Calu3 (cell line): ENCODE results near the gene EDDM13. TPM values are rescaled to one million over a fixed set of nuclear protein-coding genes. Genes with fewer than 3 reads are reported as not detected.

ENCODE experiments used
- BruUV-seq: library from RNA; stranded (reverse); fragments of 400-500 nt; replicated peaks from 2 replicates; lab custom pipeline; 2021; lab: Mats Ljungman, UMichigan
- CTCF ChIA-PET: fragments of 300-600 bp; sonication (Branson Sonifier 250); formaldehyde crosslinking; loops from one replicate; lab custom pipeline; 2022; ENCODE audit warnings: antibody characterized with exemption; lab: Charles Lee
- DNase-seq: peaks from one replicate; pipeline ENCODE4 v3.0.0; 2022
- H3K27ac Mint-ChIP-seq: one replicate; pipeline ENCODE4 v1.8.0; 2022; ENCODE audit warnings: mixed read lengths; ENCODE audit not compliant: unreplicated experiment
- H3K27me3 Mint-ChIP-seq: one replicate; pipeline ENCODE4 v1.8.0; 2022; ENCODE audit warnings: mixed read lengths; ENCODE audit not compliant: unreplicated experiment
- H3K36me3 Mint-ChIP-seq: one replicate; pipeline ENCODE4 v1.8.0; 2022; ENCODE audit warnings: mild to moderate bottlenecking, moderate library complexity, mixed read lengths; ENCODE audit not compliant: insufficient read depth, unreplicated experiment
- H3K4me1 Mint-ChIP-seq: one replicate; pipeline ENCODE4 v1.8.0; 2022; ENCODE audit warnings: mild to moderate bottlenecking, low read depth, mixed read lengths; ENCODE audit not compliant: unreplicated experiment
- H3K4me3 Mint-ChIP-seq: one replicate; pipeline ENCODE4 v1.8.0; 2022; ENCODE audit warnings: mild to moderate bottlenecking, low read depth, moderate library complexity, mixed read lengths; ENCODE audit not compliant: unreplicated experiment
- H3K9me3 Mint-ChIP-seq: one replicate; pipeline ENCODE4 v1.8.0; 2022; ENCODE audit warnings: low read depth, mixed read lengths; ENCODE audit not compliant: unreplicated experiment
- intact Hi-C: fragments of 100-400 bp; cut with micrococcal nuclease; formaldehyde crosslinking; loops from one replicate; pipeline ENCODE4 v1.10.0; 2022; ENCODE audit not compliant: unreplicated experiment
- total RNA-seq: library from RNA; stranded (reverse); gene quantifications from 2 replicates; pipeline ENCODE4 v1.2.3, GENCODE V29; 2022
- TF ChIP-seq, protein P1 (sequence below): fragments of 200-600 bp; IDR thresholded peaks from one replicate; pipeline ENCODE4 v1.8.0; 2022; ENCODE audit warnings: antibody characterized with exemption; ENCODE audit not compliant: unreplicated experiment

EDDM13 gene
- total RNA-seq, 1 experiment from 2014 or later: not detected

DNA sequence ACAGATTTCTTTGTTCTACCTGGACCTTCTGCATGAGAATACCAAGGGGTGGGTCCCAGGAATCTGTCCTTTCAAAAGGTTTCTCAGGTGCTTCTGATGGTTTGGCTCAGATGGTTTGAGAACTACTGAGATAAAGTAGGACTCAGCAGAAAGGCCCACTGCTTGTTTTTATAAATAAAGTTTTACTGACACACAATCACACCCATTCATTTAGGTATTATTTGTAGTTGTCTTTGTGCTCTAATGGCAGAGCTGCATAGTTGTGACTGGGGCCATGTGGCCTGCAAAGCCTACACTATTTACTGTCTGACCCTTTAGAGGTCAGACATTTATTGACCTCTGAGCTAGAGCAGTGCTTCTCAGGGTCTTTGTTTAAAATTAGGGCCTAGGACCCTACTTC is 17.6 kb downstream of the EDDM13 start:
- Mint-ChIP-seq H3K4me3 (no peak overlapping the region), H3K9me3 (peaks cover 3% of the 10 kb centered on the region), H3K27me3 (no peaks in the 10 kb centered on the region), H3K27ac (no peak overlapping the region), H3K4me1 (no peaks in the 10 kb centered on the region), H3K36me3 (peaks cover 4% of the 10 kb centered on the region)
- intact Hi-C loops: no loop called here
- no TSS peak for BruUV-seq
- DNase-seq: no peak
- CTCF ChIA-PET: no interaction called here
- TF ChIP-seq, protein P1, sequence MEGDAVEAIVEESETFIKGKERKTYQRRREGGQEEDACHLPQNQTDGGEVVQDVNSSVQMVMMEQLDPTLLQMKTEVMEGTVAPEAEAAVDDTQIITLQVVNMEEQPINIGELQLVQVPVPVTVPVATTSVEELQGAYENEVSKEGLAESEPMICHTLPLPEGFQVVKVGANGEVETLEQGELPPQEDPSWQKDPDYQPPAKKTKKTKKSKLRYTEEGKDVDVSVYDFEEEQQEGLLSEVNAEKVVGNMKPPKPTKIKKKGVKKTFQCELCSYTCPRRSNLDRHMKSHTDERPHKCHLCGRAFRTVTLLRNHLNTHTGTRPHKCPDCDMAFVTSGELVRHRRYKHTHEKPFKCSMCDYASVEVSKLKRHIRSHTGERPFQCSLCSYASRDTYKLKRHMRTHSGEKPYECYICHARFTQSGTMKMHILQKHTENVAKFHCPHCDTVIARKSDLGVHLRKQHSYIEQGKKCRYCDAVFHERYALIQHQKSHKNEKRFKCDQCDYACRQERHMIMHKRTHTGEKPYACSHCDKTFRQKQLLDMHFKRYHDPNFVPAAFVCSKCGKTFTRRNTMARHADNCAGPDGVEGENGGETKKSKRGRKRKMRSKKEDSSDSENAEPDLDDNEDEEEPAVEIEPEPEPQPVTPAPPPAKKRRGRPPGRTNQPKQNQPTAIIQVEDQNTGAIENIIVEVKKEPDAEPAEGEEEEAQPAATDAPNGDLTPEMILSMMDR: no peak

GRCh38 chr19:56291867-56292266 is 19.3 kb downstream of the EDDM13 start:
- CTCF ChIA-PET: no interaction called here
- peaks cover 3% of the 10 kb centered on the region for H3K9me3 Mint-ChIP-seq
- no peak for DNase-seq
- no peaks in the 10 kb centered on the region for H3K27me3 Mint-ChIP-seq
- no peak overlapping the region for H3K4me3 Mint-ChIP-seq
- no peaks in the 10 kb centered on the region for H3K4me1 Mint-ChIP-seq
- TF ChIP-seq, protein P1: no peak
- peaks cover 4% of the 10 kb centered on the region for H3K36me3 Mint-ChIP-seq
- no TSS peak for BruUV-seq
- intact Hi-C loops: no loop called here
- no peak overlapping the region for H3K27ac Mint-ChIP-seq

DNA sequence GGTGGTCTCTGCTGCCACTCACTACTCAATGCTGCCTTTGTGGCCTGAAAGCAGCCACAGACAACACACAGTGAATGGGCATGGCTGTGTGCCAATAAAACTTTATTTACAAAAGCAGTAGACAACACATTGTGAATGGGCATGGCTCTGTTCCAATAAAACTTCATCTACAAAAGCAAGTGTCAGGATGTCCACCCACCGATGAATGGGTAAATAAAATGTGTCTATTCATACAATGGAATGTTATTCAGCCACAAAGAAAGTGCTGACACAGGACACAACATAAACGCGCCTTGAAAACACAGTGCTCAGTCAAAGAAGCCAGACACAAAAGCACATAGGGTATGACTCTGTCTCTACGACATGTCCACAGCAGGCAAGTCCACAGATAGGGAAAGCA is 22.0 kb downstream of the EDDM13 start:
- TF ChIP-seq, protein P1: no peak
- no TSS peak for BruUV-seq
- CTCF ChIA-PET: no interaction called here
- H3K9me3 Mint-ChIP-seq: no peaks in the 10 kb centered on the region
- H3K27me3 Mint-ChIP-seq: no peaks in the 10 kb centered on the region
- H3K4me1 Mint-ChIP-seq: no peaks in the 10 kb centered on the region
- H3K36me3 Mint-ChIP-seq: peaks cover 4% of the 10 kb centered on the region
- DNase-seq: no peak
- H3K4me3 Mint-ChIP-seq: no peak overlapping the region
- no peak overlapping the region for H3K27ac Mint-ChIP-seq
- intact Hi-C loops: no loop called here

DNA sequence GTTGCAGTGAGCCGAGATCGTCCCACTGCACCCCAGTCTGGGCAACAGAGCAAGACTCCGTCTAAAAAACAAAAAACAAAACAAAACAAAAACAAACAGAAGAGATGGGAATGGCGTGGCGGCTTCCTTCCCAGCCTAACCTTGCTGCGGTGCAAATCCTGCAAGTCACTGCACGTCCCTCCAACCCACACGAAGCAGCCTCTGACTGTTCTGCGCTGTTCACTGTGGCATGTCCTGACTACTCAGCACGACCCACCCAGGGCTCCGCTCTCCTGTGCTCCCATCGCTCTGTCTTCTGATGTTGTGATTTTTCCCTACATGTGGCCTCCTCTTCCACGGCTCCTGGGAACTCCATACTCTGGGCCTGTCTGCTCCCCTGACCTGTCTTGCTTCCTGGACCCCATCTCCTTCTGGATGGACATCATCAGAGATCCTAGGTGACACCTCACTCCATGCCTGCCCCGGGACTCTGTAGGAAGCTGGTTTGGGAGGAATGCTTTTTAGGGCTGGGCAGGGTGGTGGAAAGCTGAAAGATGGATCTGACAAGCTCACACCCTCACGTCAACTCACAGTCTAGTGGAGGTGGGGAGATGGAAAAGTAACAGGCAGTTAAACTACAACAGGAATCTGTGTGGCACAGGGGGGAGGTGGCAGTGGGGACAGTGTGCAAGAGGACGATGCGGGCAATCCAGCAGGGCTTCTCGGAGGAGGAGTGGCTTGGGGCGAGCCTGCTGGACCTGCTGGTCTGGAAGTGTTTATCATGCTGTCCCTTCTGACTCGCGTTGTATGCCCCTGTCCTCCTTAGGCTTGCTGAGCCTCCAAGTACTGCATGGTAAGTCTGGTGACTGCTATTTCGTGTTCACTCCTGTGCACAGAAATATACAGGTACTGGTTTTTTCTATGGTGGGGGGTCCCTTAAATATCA is 23.2 kb downstream of the EDDM13 start:
- no peak for DNase-seq
- BruUV-seq: no TSS peak
- Mint-ChIP-seq H3K9me3 (no peaks in the 10 kb centered on the region), H3K27me3 (no peaks in the 10 kb centered on the region), H3K4me1 (no peaks in the 10 kb centered on the region), H3K36me3 (peaks cover 4% of the 10 kb centered on the region), H3K4me3 (no peak overlapping the region), H3K27ac (no peak overlapping the region)
- intact Hi-C loops: no loop called here
- CTCF ChIA-PET: no interaction called here
- TF ChIP-seq, protein P1: no peak
